Memory B cell (primary cell): Measurements from ENCODE around the gene SMYD5.
A peak's percentile ranks its signal among the peaks of the same experiment; 100 is the strongest.
"Not testable (repeated sequence)": the region's sequence is repeated elsewhere in the genome, so short reads cannot be mapped to it uniquely, and the experiment has no call there.

Experiments used
- ATAC-seq: fragments of 150-1000 bp; cut with Tn5 transposase; 2 replicates; pipeline ENCODE4 v1.10.0; 2021; ENCODE audit warnings: low read depth, mild to moderate bottlenecking, moderate library complexity
- DNase-seq, 2 donors: peaks; one replicate each; pipeline ENCODE4 v3.0.0; 2022; ENCODE audit warnings: low spot score in 2 of 2
- H3K27ac Mint-ChIP-seq: one replicate; pipeline ENCODE4 v1.8.0; 2022; ENCODE audit warnings: mild to moderate bottlenecking, moderate library complexity, mixed read lengths
- H3K27me3 Mint-ChIP-seq: one replicate; pipeline ENCODE4 v1.8.0; 2022; ENCODE audit warnings: mixed read lengths
- H3K36me3 Mint-ChIP-seq: one replicate; pipeline ENCODE4 v1.8.0; 2022; ENCODE audit warnings: mild to moderate bottlenecking, mixed read lengths
- H3K4me1 Mint-ChIP-seq: one replicate; pipeline ENCODE4 v1.8.0; 2022; ENCODE audit warnings: mixed read lengths
- H3K4me3 Mint-ChIP-seq: one replicate; pipeline ENCODE4 v1.8.0; 2022; ENCODE audit warnings: mild to moderate bottlenecking, moderate library complexity, mixed read lengths
- H3K9me3 Mint-ChIP-seq: one replicate; pipeline ENCODE4 v1.8.0; 2022; ENCODE audit warnings: mixed read lengths

SMYD5 gene

DNA sequence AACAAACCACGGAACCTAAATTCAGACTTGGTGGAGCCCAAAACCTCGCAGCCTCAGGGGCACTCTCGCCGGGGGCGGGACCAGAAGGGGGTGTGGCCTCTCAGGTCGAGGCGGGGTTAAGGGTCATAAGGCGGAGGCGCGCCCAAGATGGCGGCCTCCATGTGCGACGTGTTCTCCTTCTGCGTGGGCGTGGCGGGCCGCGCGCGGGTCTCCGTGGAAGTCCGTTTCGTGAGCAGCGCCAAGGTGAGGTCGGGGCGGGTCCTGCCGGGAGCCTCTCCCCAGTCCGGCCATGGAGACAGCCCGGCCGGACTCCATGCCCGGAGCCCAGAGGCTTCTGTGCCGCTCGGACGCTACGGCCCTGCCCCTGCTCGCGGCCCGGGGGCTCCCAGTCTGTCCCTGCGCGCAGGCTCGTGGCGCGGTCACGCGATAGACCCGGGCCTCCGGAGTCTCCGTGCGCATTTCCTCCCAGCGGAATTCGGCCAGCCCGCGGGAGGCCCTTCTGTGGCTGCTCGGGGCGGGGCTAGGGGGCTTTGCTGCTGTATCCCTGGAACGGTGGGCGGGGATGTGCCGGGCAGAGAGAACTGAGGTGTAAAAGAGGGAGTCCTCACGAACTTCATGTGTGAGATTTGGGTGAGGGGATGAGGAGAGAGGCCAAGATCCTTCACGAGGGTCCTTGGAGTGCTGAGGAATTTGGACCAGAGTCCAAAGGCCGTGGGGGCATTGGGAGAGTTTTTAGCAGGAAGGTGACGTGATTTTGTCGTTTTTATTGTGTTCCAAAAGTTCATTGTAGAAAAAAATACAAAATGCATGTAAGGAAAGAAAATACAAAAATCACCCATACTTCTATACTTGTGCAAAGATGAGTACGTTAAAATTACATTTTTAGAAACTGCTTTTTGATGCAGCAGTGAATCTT, at the start of gene SMYD5:
Gene SMYD5 (plus strand): TSS at position 126 of the 916 bp plus-strand sequence. CDS start 22 bp downstream, at position 148.
- no peaks in the 10 kb centered on the region for H3K9me3 Mint-ChIP-seq
- peaks cover 8% of the 10 kb centered on the region for H3K27me3 Mint-ChIP-seq
- peak within 1 kb of the TSS; percentile 88 for H3K27ac Mint-ChIP-seq
- H3K4me1 Mint-ChIP-seq: peaks cover 19% of the 10 kb centered on the region
- peak; percentile 95 for ATAC-seq
- no peaks in the 10 kb centered on the region for H3K36me3 Mint-ChIP-seq
- H3K4me3 Mint-ChIP-seq: peak within 1 kb of the TSS; percentile 94
- peak; percentile 89 to 90 for DNase-seq

DNA sequence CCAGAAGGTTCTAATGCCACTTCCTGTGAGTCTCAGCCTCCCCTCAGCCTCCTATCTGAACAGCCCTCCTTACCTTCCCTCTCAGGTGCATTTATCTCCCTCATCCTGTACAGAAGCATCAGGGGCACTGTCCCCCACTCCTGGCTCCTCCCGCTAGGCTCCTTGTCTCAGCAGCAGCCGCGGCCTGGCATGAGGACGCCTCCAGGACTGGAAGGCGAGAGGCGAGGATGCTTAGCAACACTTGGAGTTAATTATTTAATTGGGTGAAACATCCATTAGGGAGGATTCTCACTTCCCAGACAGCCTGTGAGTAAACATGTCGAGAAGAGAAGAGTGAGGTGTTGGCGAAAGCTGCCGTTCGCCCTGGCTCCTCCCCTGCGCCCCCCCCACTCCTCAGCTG, 48.1 kb upstream of the SMYD5 start:
- not testable (repeated sequence) for ATAC-seq, H3K9me3 Mint-ChIP-seq, H3K4me1 Mint-ChIP-seq, H3K4me3 Mint-ChIP-seq, DNase-seq, H3K27ac Mint-ChIP-seq, H3K36me3 Mint-ChIP-seq
- peaks cover 12% of the 10 kb centered on the region for H3K27me3 Mint-ChIP-seq

GRCh38 chr2:73166813-73167212, 47.2 kb upstream of the SMYD5 start:
- H3K27ac Mint-ChIP-seq, ATAC-seq, H3K9me3 Mint-ChIP-seq, H3K36me3 Mint-ChIP-seq, DNase-seq, H3K4me1 Mint-ChIP-seq, H3K4me3 Mint-ChIP-seq: not testable (repeated sequence)
- H3K27me3 Mint-ChIP-seq: peaks cover 11% of the 10 kb centered on the region

DNA sequence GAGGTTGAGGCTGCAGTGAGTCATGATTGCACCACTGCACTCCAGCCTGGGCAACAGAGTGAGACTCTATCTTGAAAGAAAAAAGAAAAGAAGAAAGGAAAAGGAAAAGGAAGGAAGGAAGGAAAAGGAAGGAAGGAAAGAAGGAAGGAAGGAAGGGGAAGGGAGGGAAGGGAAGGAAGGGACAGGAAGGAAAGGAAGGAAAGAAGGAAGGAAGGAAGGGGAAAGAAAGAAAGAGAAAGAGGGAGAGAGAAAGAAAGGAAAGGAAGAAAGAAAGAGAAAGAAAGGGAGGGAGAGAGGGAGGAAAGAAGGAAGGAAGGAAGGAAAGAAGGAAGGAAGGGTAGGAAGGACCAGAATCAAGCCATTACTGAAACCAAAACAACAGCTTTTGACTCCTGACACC, 45.7 kb upstream of the SMYD5 start:
- not testable (repeated sequence) for ATAC-seq, H3K4me1 Mint-ChIP-seq, H3K4me3 Mint-ChIP-seq, H3K36me3 Mint-ChIP-seq, H3K9me3 Mint-ChIP-seq, DNase-seq, H3K27ac Mint-ChIP-seq
- H3K27me3 Mint-ChIP-seq: peaks cover 11% of the 10 kb centered on the region

- not testable (repeated sequence) for H3K4me1 Mint-ChIP-seq, H3K4me3 Mint-ChIP-seq, DNase-seq, H3K27ac Mint-ChIP-seq, H3K9me3 Mint-ChIP-seq, H3K36me3 Mint-ChIP-seq, ATAC-seq
- peaks cover 11% of the 10 kb centered on the region for H3K27me3 Mint-ChIP-seq
Measured at GRCh38 chr2:73170341-73170740, 43.7 kb upstream of the SMYD5 start.

- Mint-ChIP-seq H3K27ac (no peak overlapping the region), H3K9me3 (no peaks in the 10 kb centered on the region), H3K27me3 (peaks cover 18% of the 10 kb centered on the region), H3K4me3 (no peak overlapping the region), H3K36me3 (no peaks in the 10 kb centered on the region), H3K4me1 (peaks cover 13% of the 10 kb centered on the region)
- ATAC-seq (no peak), DNase-seq (no peak)
Measured at GRCh38 chr2:73172963-73173362, 41.1 kb upstream of the SMYD5 start.

GRCh38 chr2:73173781-73174180, 40.3 kb upstream of the SMYD5 start:
- Mint-ChIP-seq H3K9me3 (no peaks in the 10 kb centered on the region), H3K27ac (no peak overlapping the region), H3K36me3 (no peaks in the 10 kb centered on the region), H3K4me1 (peaks cover 13% of the 10 kb centered on the region), H3K27me3 (peaks cover 15% of the 10 kb centered on the region), H3K4me3 (no peak overlapping the region)
- ATAC-seq (no peak), DNase-seq (no peak)

GRCh38 chr2:73174244-73174643, 39.8 kb upstream of the SMYD5 start:
- peaks cover 15% of the 10 kb centered on the region for H3K27me3 Mint-ChIP-seq
- ATAC-seq: no peak
- H3K27ac Mint-ChIP-seq: no peak overlapping the region
- no peak for DNase-seq
- H3K36me3 Mint-ChIP-seq: no peaks in the 10 kb centered on the region
- no peak overlapping the region for H3K4me3 Mint-ChIP-seq
- H3K4me1 Mint-ChIP-seq: peaks cover 13% of the 10 kb centered on the region
- H3K9me3 Mint-ChIP-seq: no peaks in the 10 kb centered on the region

GRCh38 chr2:73174941-73175662, 38.9 kb upstream of the SMYD5 start:
- peaks cover 13% of the 10 kb centered on the region for H3K4me1 Mint-ChIP-seq
- no peaks in the 10 kb centered on the region for H3K9me3 Mint-ChIP-seq
- DNase-seq (no peak), ATAC-seq (no peak)
- H3K27ac Mint-ChIP-seq: no peak overlapping the region
- peaks cover 17% of the 10 kb centered on the region for H3K27me3 Mint-ChIP-seq
- H3K4me3 Mint-ChIP-seq: peak overlapping the region; percentile 66
- no peaks in the 10 kb centered on the region for H3K36me3 Mint-ChIP-seq

- DNase-seq (peak; percentile 50 to 62), ATAC-seq (peak; percentile 52)
- no peaks in the 10 kb centered on the region for H3K36me3 Mint-ChIP-seq
- peaks cover 19% of the 10 kb centered on the region for H3K27me3 Mint-ChIP-seq
- no peaks in the 10 kb centered on the region for H3K9me3 Mint-ChIP-seq
- peaks cover 13% of the 10 kb centered on the region for H3K4me1 Mint-ChIP-seq
- peak overlapping the region; percentile 92 for H3K4me3 Mint-ChIP-seq
- no peak overlapping the region for H3K27ac Mint-ChIP-seq
Measured at GRCh38 chr2:73175663-73176204, 38.3 kb upstream of the SMYD5 start.

DNA sequence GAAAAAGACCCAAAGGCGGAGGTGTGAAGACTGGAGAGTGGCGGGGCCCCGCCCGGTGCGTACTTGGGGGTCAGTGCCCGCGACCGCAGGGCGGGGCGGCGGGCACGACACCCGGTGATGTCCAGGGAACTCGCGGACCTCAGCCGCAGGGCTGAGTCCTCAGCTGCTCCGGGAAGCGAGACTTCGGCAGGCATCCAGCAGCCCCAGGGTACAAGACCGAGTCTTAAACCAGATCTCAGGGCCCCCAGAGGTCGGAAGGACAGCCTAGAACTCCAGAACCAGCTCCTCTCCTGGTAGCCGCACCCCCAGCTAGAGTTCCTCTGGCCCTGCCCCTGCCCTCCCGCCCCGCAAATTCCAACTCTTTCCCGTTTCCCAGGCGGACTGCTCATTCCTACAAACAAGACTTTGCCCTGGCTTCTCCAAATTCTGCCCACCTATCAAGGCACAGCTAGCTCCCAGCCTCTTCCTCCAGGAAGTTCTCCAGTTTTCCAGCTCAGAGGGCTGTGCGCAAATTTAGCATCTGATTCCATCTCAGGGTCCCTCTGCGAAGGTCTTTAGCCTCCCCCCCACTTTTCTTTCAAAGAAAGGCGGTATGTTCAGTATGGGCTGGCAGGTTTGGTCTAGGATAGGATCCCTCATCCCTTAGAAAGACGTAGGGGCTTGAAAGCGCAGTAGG, 37.7 kb upstream of the SMYD5 start:
- H3K36me3 Mint-ChIP-seq: no peaks in the 10 kb centered on the region
- DNase-seq (no peak), ATAC-seq (no peak)
- H3K4me3 Mint-ChIP-seq: peak overlapping the region; percentile 92
- peaks cover 13% of the 10 kb centered on the region for H3K4me1 Mint-ChIP-seq
- H3K27ac Mint-ChIP-seq: peak overlapping the region; percentile 38
- H3K27me3 Mint-ChIP-seq: peaks cover 19% of the 10 kb centered on the region
- H3K9me3 Mint-ChIP-seq: no peaks in the 10 kb centered on the region

DNA sequence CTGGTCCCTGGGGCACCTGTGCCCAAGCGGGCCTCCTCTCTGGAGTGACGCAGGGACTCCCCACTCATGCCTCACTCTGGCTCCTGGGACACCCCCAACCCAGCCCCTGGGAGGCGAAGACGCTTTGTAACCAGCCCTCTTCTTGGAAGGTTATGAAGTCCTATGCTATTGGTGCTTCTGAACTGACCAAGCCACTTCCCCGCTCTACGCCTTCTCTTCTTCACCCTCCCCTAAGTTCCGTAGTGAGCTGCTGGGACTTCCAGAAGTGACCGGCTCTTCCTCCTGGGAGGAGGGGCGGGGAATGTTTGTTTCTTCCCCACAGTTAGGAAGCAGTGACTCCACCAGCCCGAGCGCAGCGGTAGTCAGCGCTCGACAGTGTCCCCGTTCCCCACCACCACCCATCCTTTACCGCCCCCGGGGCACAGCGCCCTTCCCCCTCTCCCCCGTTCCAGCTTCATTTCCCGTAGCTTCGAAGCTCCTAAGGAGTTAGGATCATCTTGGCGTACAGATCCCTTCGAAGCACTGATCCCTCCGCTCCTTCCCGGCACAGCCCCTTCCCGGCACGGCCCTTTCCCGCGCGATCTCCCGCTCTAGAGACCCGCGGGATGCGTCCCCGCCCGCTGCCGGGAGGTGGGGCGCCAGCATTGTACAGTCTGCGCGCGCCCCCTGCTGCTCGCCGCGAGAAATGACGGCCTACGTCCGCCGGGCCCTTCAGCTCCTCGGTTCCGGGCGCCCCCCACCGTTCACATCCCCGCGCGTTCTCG, 37.0 kb upstream of the SMYD5 start:
- peak; percentile 85 for ATAC-seq
- Mint-ChIP-seq H3K36me3 (no peaks in the 10 kb centered on the region), H3K9me3 (no peaks in the 10 kb centered on the region), H3K4me3 (peak overlapping the region; percentile 92), H3K27me3 (peaks cover 17% of the 10 kb centered on the region), H3K4me1 (peaks cover 13% of the 10 kb centered on the region), H3K27ac (peak overlapping the region; percentile 84)
- DNase-seq: peak; percentile 88 to 95

- peaks cover 13% of the 10 kb centered on the region for H3K4me1 Mint-ChIP-seq
- no peaks in the 10 kb centered on the region for H3K36me3 Mint-ChIP-seq
- peak in 1 of 2 donors; percentile 29 for DNase-seq
- peak overlapping the region; percentile 84 for H3K27ac Mint-ChIP-seq
- peak overlapping the region; percentile 92 for H3K4me3 Mint-ChIP-seq
- peak; percentile 5 for ATAC-seq
- H3K27me3 Mint-ChIP-seq: peaks cover 16% of the 10 kb centered on the region
- no peaks in the 10 kb centered on the region for H3K9me3 Mint-ChIP-seq
Measured at GRCh38 chr2:73177645-73178255, 36.3 kb upstream of the SMYD5 start.
